HG02588 (cell line): ENCODE results near the gene MFAP3L.
"Not testable (repeated sequence)": the region's sequence is repeated elsewhere in the genome, so short reads cannot be mapped to it uniquely, and the experiment has no call there.

Experiments
- ATAC-seq: cut with Tn5 transposase; IDR thresholded peaks from one replicate; pipeline ENCODE4 v1.9.1; 2021; ENCODE audit warnings: mild to moderate bottlenecking, moderate library complexity; ENCODE audit not compliant: unreplicated experiment

The MFAP3L gene

GRCh38 chr4:169948271-169948670 lies 77.9 kb downstream of the MFAP3L start:
- no peak for ATAC-seq

- no peak for ATAC-seq
Observed at GRCh38 chr4:169945636-169946035, 80.6 kb downstream of the MFAP3L start.

- not testable (repeated sequence) for ATAC-seq
Observed at GRCh38 chr4:169943601-169944000, 82.6 kb downstream of the MFAP3L start.

GRCh38 chr4:169941141-169941540 lies 85.1 kb downstream of the MFAP3L start:
- ATAC-seq: no peak

GRCh38 chr4:169940460-169940859 lies 85.7 kb downstream of the MFAP3L start:
- no peak for ATAC-seq
